PC-9 (cell line): ENCODE results near the gene CACNG8. TPM values are rescaled to one million over a fixed set of nuclear protein-coding genes. Genes with fewer than 3 reads are reported as not detected.

Experiments used
- BruUV-seq: library from RNA; stranded (reverse); fragments of 400-500 nt; replicated peaks from 2 replicates; lab custom pipeline; 2021; lab: Mats Ljungman, UMichigan
- CTCF ChIA-PET: fragments of 300-600 bp; sonication (Branson Sonifier 250); formaldehyde crosslinking; loops from one replicate; lab custom pipeline; 2022; ENCODE audit warnings: antibody characterized with exemption; lab: Charles Lee
- POLR2A ChIA-PET: fragments of 300-600 bp; sonication (Branson Sonifier 250); formaldehyde crosslinking; loops from one replicate; lab custom pipeline; 2022; ENCODE audit warnings: antibody characterized with exemption; ENCODE audit not compliant: unreplicated experiment; lab: Charles Lee
- DNase-seq, 2 experiments: peaks; one replicate each; pipeline versions ENCODE4 v3.0.0 to v3.0.0-alpha.2; 2015 to 2022; ENCODE audit warnings: mixed read lengths in 1 of 2
- H2AFZ ChIP-seq: fragments of 200-600 bp; sonication (generic); 2 replicates; pipeline ENCODE4 v1.8.1; 2017; ENCODE audit warnings: antibody characterized with exemption
- H3F3A ChIP-seq: fragments of 200-600 bp; sonication (generic); 2 replicates; pipeline ENCODE4 v1.8.1; 2017; ENCODE audit warnings: antibody characterized with exemption, mild to moderate bottlenecking, low read depth; ENCODE audit not compliant: insufficient read depth
- H3K27ac ChIP-seq: fragments of 200-600 bp; sonication (generic); 2 replicates; pipeline ENCODE4 v1.6.1; 2016; ENCODE audit warnings: mixed run types
- H3K27me3 ChIP-seq: fragments of 200-600 bp; sonication (generic); 2 replicates; pipeline ENCODE4 v1.6.1; 2016; ENCODE audit warnings: low read depth, mixed run types; ENCODE audit not compliant: insufficient read depth
- H3K36me3 ChIP-seq: fragments of 200-600 bp; sonication (generic); 2 replicates; pipeline ENCODE4 v1.6.1; 2016; ENCODE audit warnings: low read depth, mixed run types
- H3K4me1 ChIP-seq: fragments of 200-600 bp; sonication (generic); replicated peaks from 2 replicates; pipeline ENCODE4 v1.6.1; 2016; ENCODE audit warnings: mixed run types; ENCODE audit not compliant: insufficient read depth
- H3K4me2 ChIP-seq: fragments of 200-600 bp; sonication (generic); 2 replicates; pipeline ENCODE4 v1.6.1; 2017; ENCODE audit warnings: mixed run types
- H3K4me3 ChIP-seq: fragments of 200-600 bp; sonication (generic); 2 replicates; pipeline ENCODE4 v1.6.1; 2016; ENCODE audit warnings: mixed run types
- H3K79me2 ChIP-seq: fragments of 200-600 bp; sonication (generic); 2 replicates; pipeline ENCODE4 v1.6.1; 2017; ENCODE audit warnings: low read depth, mixed run types
- H3K9me2 ChIP-seq: fragments of 200-600 bp; sonication (generic); 2 replicates; pipeline ENCODE4 v1.8.1; 2017; ENCODE audit warnings: mild to moderate bottlenecking; ENCODE audit not compliant: insufficient read depth
- H3K9me3 ChIP-seq: fragments of 200-600 bp; sonication (generic); 2 replicates; pipeline ENCODE4 v1.8.1; 2016; ENCODE audit warnings: low read depth; ENCODE audit not compliant: insufficient read depth
- H4K20me1 ChIP-seq: fragments of 200-600 bp; sonication (generic); 2 replicates; pipeline ENCODE4 v1.8.1; 2017; ENCODE audit not compliant: insufficient read depth
- CTCF ChIP-seq: fragments of 200-600 bp; sonication (generic); conservative IDR thresholded peaks from 2 replicates; pipeline ENCODE4 v1.6.1; 2017; ENCODE audit warnings: mixed run types, antibody characterized with exemption, mild to moderate bottlenecking, moderate library complexity
- EZH2 ChIP-seq: fragments of 200-600 bp; sonication (generic); IDR thresholded peaks from 2 replicates; pipeline ENCODE4 v1.8.0; 2017; ENCODE audit warnings: antibody characterized with exemption, low read depth
- intact Hi-C: fragments of 100-400 bp; cut with micrococcal nuclease; formaldehyde crosslinking; loops from one replicate; pipeline ENCODE4 v1.10.0; 2022; ENCODE audit not compliant: unreplicated experiment
- total RNA-seq: library from RNA; stranded (reverse); gene quantifications from 2 replicates; pipeline ENCODE4 v1.2.3, GENCODE V29; 2021

CACNG8 gene
- total RNA-seq, 1 experiment from 2014 or later: 2.9 TPM

- H3K79me2 ChIP-seq: no peaks in the 10 kb centered on the region
- no peaks in the 10 kb centered on the region for H4K20me1 ChIP-seq
- ChIA-PET POLR2A (no interaction called here), CTCF (no interaction called here)
- TF ChIP-seq EZH2: no peak
- TF ChIP-seq CTCF: no peak
- no peaks in the 10 kb centered on the region for H3K4me1 ChIP-seq
- DNase-seq: no peak
- H3K27me3 ChIP-seq: no peaks in the 10 kb centered on the region
- intact Hi-C loops: no loop called here
- no TSS peak for BruUV-seq
- H3K9me3 ChIP-seq: no peaks in the 10 kb centered on the region
- H3K9me2 ChIP-seq: no peaks in the 10 kb centered on the region
- no peak overlapping the region for H3K4me2 ChIP-seq
- no peak overlapping the region for H2AFZ ChIP-seq
- peaks cover 7% of the 10 kb centered on the region; the same call in 1 of the 2 replicates for H3F3A ChIP-seq
- no peak overlapping the region for H3K4me3 ChIP-seq
- H3K36me3 ChIP-seq: no peaks in the 10 kb centered on the region
- H3K27ac ChIP-seq: no peak overlapping the region
Measured at GRCh38 chr19:53971673-53972072, 8.9 kb downstream of the CACNG8 start.

- intact Hi-C loops: loop anchor here (5.0 kb wide), 1 partner anchor 85 kb away; no protein-coding TSS in a partner anchor
- TF ChIP-seq CTCF: no peak
- no peak for TF ChIP-seq EZH2
- H4K20me1 ChIP-seq: no peaks in the 10 kb centered on the region
- BruUV-seq: no TSS peak
- no peaks in the 10 kb centered on the region for H3K9me3 ChIP-seq
- ChIA-PET POLR2A (no interaction called here), CTCF (no interaction called here)
- no peaks in the 10 kb centered on the region for H3K79me2 ChIP-seq
- H3K4me3 ChIP-seq: no peak overlapping the region
- peak overlapping the region; percentile 52 for H3K4me2 ChIP-seq
- no peaks in the 10 kb centered on the region for H3K36me3 ChIP-seq
- no peaks in the 10 kb centered on the region for H3K9me2 ChIP-seq
- H2AFZ ChIP-seq: no peak overlapping the region
- peaks cover 6% of the 10 kb centered on the region; the same call in 1 of the 2 replicates for H3K4me1 ChIP-seq
- H3K27me3 ChIP-seq: no peaks in the 10 kb centered on the region
- peak; percentile 72 to 79 for DNase-seq
- no peak overlapping the region for H3K27ac ChIP-seq
- H3F3A ChIP-seq: peaks cover 23% of the 10 kb centered on the region
Measured at GRCh38 chr19:53977429-53977990, 14.8 kb downstream of the CACNG8 start.

- DNase-seq: no peak
- no peak overlapping the region for H3K4me3 ChIP-seq
- H3K79me2 ChIP-seq: no peaks in the 10 kb centered on the region
- TF ChIP-seq EZH2: no peak
- TF ChIP-seq CTCF: no peak
- no peak overlapping the region for H2AFZ ChIP-seq
- peak overlapping the region; percentile 56 for H3K4me2 ChIP-seq
- H3K9me3 ChIP-seq: no peaks in the 10 kb centered on the region
- intact Hi-C loops: loop anchor here (5.0 kb wide), 1 partner anchor 86 kb away; no protein-coding TSS in a partner anchor
- no peaks in the 10 kb centered on the region for H3K27me3 ChIP-seq
- H3K9me2 ChIP-seq: no peaks in the 10 kb centered on the region
- no peaks in the 10 kb centered on the region for H4K20me1 ChIP-seq
- ChIA-PET POLR2A (no interaction called here), CTCF (no interaction called here)
- BruUV-seq: TSS peak; percentile 25
- H3K27ac ChIP-seq: no peak overlapping the region
- no peaks in the 10 kb centered on the region for H3K36me3 ChIP-seq
- peaks cover 6% of the 10 kb centered on the region; the same call in 1 of the 2 replicates for H3K4me1 ChIP-seq
- H3F3A ChIP-seq: peaks cover 23% of the 10 kb centered on the region
Measured at GRCh38 chr19:53977991-53978731, 15.4 kb downstream of the CACNG8 start.
